ENCODE measurements around the gene ZNF436. TPM values are rescaled to one million over a fixed set of nuclear protein-coding genes. Genes with fewer than 3 reads are reported as not detected.

The ZNF436 gene
- total and polyA plus RNA-seq, 9 of the 15 experiments (the other 6 are each of a cell fraction or from before 2014, with no cell fraction given) = 2.1 to 11.3 (median 6.8) TPM

DNA sequence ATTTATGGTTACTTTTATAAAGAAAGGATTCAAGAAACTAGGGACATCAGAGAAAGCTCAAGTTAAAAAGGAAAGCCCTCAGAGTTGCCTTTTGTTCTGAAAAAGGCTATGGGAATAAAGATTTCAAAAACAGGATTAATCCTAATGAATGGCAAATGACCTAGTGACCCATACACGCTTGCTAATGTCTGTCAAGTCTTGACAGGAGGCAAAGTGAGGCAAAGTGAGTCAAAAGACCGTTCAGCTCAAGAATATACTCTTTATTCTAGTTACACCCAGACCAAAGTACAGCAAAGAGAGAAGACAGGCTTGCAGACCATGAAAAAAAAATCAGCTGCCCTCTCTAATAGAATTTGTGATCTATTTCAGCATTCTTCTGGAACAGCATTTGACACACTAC is 3.5 kb downstream of the ZNF436 start:
- no peaks in the 10 kb centered on the region for H3K9me1 ChIP-seq (ENCODE audit: control insufficient read depth, insufficient read depth, low read length)
- no peaks in the 10 kb centered on the region for H3K27me3 ChIP-seq (ENCODE audit: control insufficient read depth in 2 of 2, insufficient read depth in 2 of 2, low read length in 2 of 2)
- H3K27ac ChIP-seq (ENCODE audit: extremely low read depth, low read depth, low read length) = no peak overlapping the region
- H4K20me1 ChIP-seq (replicated peaks; ENCODE audit: control insufficient read depth, insufficient read depth, low read length) = no peaks in the 10 kb centered on the region
- intact Hi-C loops (cut with micrococcal nuclease) (no loop called here), in situ Hi-C loops (cut with MboI) (no loop called here)
- ChIA-PET CTCF (ENCODE audit: low intra/inter-chr PET ratio) (no interaction called here), POLR2A (interaction anchor here (0.5 to 1.7 kb wide), 2 partner anchors 9 to 594 kb away, joined by 3 to 7 read pairs; partner anchors contain the start of gene PNRC2)
- 63% methylated on average over 2 of the region's 2 CpGs for WGBS (ENCODE audit: insufficient coverage, low coverage, missing lambda C conversion rate)
- TF ChIP-seq TRIM28 (IDR thresholded peaks at IDR 0.05) (no peak), SMARCA4 (IDR thresholded peaks at IDR 0.05) (no peak), ZNF551 (CRISPR knock-in tag; IDR thresholded peaks at IDR 0.05) (no peak), MYBL2 (IDR thresholded peaks at IDR 0.05; ENCODE audit: low read depth) (no peak), MYBL2 (CRISPR knock-in tag; IDR thresholded peaks at IDR 0.05; ENCODE audit: borderline replicate concordance) (no peak), ZNF224 (CRISPR knock-in tag; IDR thresholded peaks at IDR 0.05) (no peak), MXI1 (IDR thresholded peaks at IDR 0.05; ENCODE audit: low read depth, low read length) (no peak), TFAM (CRISPR knock-in tag; conservative IDR thresholded peaks at IDR 0.05) (no peak)
- TF ChIP-seq, protein P1, sequence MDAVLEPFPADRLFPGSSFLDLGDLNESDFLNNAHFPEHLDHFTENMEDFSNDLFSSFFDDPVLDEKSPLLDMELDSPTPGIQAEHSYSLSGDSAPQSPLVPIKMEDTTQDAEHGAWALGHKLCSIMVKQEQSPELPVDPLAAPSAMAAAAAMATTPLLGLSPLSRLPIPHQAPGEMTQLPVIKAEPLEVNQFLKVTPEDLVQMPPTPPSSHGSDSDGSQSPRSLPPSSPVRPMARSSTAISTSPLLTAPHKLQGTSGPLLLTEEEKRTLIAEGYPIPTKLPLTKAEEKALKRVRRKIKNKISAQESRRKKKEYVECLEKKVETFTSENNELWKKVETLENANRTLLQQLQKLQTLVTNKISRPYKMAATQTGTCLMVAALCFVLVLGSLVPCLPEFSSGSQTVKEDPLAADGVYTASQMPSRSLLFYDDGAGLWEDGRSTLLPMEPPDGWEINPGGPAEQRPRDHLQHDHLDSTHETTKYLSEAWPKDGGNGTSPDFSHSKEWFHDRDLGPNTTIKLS (IDR thresholded peaks at IDR 0.05; ENCODE audit: borderline replicate concordance, low read depth) = no peak
- TF ChIP-seq, protein P2, sequence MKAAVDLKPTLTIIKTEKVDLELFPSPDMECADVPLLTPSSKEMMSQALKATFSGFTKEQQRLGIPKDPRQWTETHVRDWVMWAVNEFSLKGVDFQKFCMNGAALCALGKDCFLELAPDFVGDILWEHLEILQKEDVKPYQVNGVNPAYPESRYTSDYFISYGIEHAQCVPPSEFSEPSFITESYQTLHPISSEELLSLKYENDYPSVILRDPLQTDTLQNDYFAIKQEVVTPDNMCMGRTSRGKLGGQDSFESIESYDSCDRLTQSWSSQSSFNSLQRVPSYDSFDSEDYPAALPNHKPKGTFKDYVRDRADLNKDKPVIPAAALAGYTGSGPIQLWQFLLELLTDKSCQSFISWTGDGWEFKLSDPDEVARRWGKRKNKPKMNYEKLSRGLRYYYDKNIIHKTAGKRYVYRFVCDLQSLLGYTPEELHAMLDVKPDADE (conservative IDR thresholded peaks at IDR 0.05; ENCODE audit: control insufficient read depth, low read depth, low read length) = no peak
- TF ChIP-seq, protein P3, sequence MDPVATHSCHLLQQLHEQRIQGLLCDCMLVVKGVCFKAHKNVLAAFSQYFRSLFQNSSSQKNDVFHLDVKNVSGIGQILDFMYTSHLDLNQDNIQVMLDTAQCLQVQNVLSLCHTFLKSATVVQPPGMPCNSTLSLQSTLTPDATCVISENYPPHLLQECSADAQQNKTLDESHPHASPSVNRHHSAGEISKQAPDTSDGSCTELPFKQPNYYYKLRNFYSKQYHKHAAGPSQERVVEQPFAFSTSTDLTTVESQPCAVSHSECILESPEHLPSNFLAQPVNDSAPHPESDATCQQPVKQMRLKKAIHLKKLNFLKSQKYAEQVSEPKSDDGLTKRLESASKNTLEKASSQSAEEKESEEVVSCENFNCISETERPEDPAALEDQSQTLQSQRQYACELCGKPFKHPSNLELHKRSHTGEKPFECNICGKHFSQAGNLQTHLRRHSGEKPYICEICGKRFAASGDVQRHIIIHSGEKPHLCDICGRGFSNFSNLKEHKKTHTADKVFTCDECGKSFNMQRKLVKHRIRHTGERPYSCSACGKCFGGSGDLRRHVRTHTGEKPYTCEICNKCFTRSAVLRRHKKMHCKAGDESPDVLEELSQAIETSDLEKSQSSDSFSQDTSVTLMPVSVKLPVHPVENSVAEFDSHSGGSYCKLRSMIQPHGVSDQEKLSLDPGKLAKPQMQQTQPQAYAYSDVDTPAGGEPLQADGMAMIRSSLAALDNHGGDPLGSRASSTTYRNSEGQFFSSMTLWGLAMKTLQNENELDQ (CRISPR knock-in tag; IDR thresholded peaks at IDR 0.05; ENCODE audit: borderline replicate concordance) = no peak
- TF ChIP-seq, protein P4, sequence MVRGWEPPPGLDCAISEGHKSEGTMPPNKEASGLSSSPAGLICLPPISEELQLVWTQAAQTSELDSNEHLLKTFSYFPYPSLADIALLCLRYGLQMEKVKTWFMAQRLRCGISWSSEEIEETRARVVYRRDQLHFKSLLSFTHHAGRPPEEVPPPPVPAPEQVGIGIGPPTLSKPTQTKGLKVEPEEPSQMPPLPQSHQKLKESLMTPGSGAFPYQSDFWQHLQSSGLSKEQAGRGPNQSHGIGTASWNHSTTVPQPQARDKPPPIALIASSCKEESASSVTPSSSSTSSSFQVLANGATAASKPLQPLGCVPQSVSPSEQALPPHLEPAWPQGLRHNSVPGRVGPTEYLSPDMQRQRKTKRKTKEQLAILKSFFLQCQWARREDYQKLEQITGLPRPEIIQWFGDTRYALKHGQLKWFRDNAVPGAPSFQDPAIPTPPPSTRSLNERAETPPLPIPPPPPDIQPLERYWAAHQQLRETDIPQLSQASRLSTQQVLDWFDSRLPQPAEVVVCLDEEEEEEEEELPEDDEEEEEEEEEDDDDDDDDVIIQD (CRISPR knock-in tag; IDR thresholded peaks at IDR 0.05) = no peak
- TF ChIP-seq, protein P5, sequence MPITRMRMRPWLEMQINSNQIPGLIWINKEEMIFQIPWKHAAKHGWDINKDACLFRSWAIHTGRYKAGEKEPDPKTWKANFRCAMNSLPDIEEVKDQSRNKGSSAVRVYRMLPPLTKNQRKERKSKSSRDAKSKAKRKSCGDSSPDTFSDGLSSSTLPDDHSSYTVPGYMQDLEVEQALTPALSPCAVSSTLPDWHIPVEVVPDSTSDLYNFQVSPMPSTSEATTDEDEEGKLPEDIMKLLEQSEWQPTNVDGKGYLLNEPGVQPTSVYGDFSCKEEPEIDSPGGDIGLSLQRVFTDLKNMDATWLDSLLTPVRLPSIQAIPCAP (CRISPR knock-in tag; IDR thresholded peaks at IDR 0.05; ENCODE audit: borderline replicate concordance) = no peak
- no TSS peak for BruUV-seq (replicated peaks)
- peaks cover 14 to 24% of the 10 kb centered on the region in 2 experiments for H3K4me1 ChIP-seq (replicated peaks in 1 of 2; ENCODE audit: control insufficient read depth in 2 of 2, insufficient read depth in 2 of 2, low read length in 2 of 2)
- no peak overlapping the region for H2AFZ ChIP-seq (ENCODE audit: low read depth, low read length)
- H3K9me3 ChIP-seq (replicated peaks; ENCODE audit: control insufficient read depth, insufficient read depth, low read depth, low read length) = peaks cover 32% of the 10 kb centered on the region
- peaks cover 48% of the 10 kb centered on the region for H3K36me3 ChIP-seq (ENCODE audit: control insufficient read depth, insufficient read depth, low read length)
- DNase-seq (ENCODE audit: extremely low read depth in 1 of 4, low spot score in 3 of 4) (no peak), FAIRE-seq (no peak), ATAC-seq (no peak)
- peak overlapping the region; percentile 98 for H3K4me2 ChIP-seq (ENCODE audit: insufficient read depth, low read length)
- H3K4me3 ChIP-seq = peak overlapping the region; percentile 58; the same call in 1 of the 2 replicates
- no peak overlapping the region for H3K9ac ChIP-seq (ENCODE audit: insufficient read depth in 1 of 2, low read depth in 2 of 2, low read length in 2 of 2)
- H3K79me2 ChIP-seq (ENCODE audit: control insufficient read depth, insufficient read depth, low read length) = peaks cover 43% of the 10 kb centered on the region
